Stomach smooth muscle (tissue), 2 donors: Measurements from ENCODE around the gene ANKRD2.

Source experiments
- H3K27ac ChIP-seq: one replicate; pipeline ENCODE4 v1.7.0; 2013; ENCODE audit warnings: mild to moderate bottlenecking, low read length, inconsistent platforms
- H3K27me3 ChIP-seq, 2 donors: one replicate each; pipeline ENCODE4 v1.7.0; 2013; ENCODE audit warnings: low read length in 2 of 2; ENCODE audit not compliant: insufficient read depth in 2 of 2, control insufficient read depth in 1 of 2
- H3K36me3 ChIP-seq, 2 donors: one replicate each; pipeline ENCODE4 v1.7.0; 2013; ENCODE audit warnings: low read length in 2 of 2; ENCODE audit not compliant: control insufficient read depth in 2 of 2, insufficient read depth in 2 of 2
- H3K4me1 ChIP-seq: one replicate; pipeline ENCODE4 v1.7.0; 2013; ENCODE audit warnings: low read length; ENCODE audit not compliant: control insufficient read depth, insufficient read depth
- H3K4me3 ChIP-seq, 2 donors: one replicate each; pipeline ENCODE4 v1.7.0; 2013; ENCODE audit warnings: low read length in 2 of 2
- H3K9ac ChIP-seq, 2 donors: one replicate each; pipeline ENCODE4 v1.7.0; 2013; ENCODE audit warnings: low read length in 2 of 2, mild to moderate bottlenecking in 1 of 2
- H3K9me3 ChIP-seq, 2 donors: one replicate each; pipeline ENCODE4 v1.7.0; 2013; ENCODE audit warnings: low read length in 2 of 2; ENCODE audit not compliant: control insufficient read depth in 2 of 2
- donor health status: healthy.
- donor health status: Pancreatic carcinoma.

The ANKRD2 gene

GRCh38 chr10:97537186-97537869, 35.3 kb upstream of the ANKRD2 start:
- H3K27me3 ChIP-seq = no peaks in the 10 kb centered on the region
- H3K4me3 ChIP-seq = no peak overlapping the region
- peaks cover 5% of the 10 kb centered on the region for H3K4me1 ChIP-seq
- no peak overlapping the region for H3K27ac ChIP-seq
- H3K9ac ChIP-seq = no peak overlapping the region
- no peaks in the 10 kb centered on the region for H3K36me3 ChIP-seq
- no peaks in the 10 kb centered on the region for H3K9me3 ChIP-seq

GRCh38 chr10:97538411-97538810, 34.2 kb upstream of the ANKRD2 start:
- Histone ChIP-seq H3K36me3 (no peaks in the 10 kb centered on the region), H3K27ac (no peak overlapping the region), H3K4me3 (no peak overlapping the region), H3K4me1 (peaks cover 16% of the 10 kb centered on the region), H3K27me3 (no peaks in the 10 kb centered on the region), H3K9me3 (no peaks in the 10 kb centered on the region), H3K9ac (no peak overlapping the region)

GRCh38 chr10:97538839-97539238, 33.7 kb upstream of the ANKRD2 start:
- Histone ChIP-seq H3K4me1 (peaks cover 20% of the 10 kb centered on the region), H3K27me3 (no peaks in the 10 kb centered on the region), H3K36me3 (no peaks in the 10 kb centered on the region), H3K27ac (no peak overlapping the region), H3K4me3 (no peak overlapping the region), H3K9ac (no peak overlapping the region), H3K9me3 (no peaks in the 10 kb centered on the region)

- no peak overlapping the region for H3K9ac ChIP-seq
- H3K27ac ChIP-seq = no peak overlapping the region
- peaks cover 20% of the 10 kb centered on the region for H3K4me1 ChIP-seq
- no peaks in the 10 kb centered on the region for H3K9me3 ChIP-seq
- H3K27me3 ChIP-seq = no peaks in the 10 kb centered on the region
- H3K4me3 ChIP-seq = no peak overlapping the region
- no peaks in the 10 kb centered on the region for H3K36me3 ChIP-seq
These were observed 32.9 kb upstream of the ANKRD2 start for GRCh38 chr10:97539523-97540200.

GRCh38 chr10:97540669-97541500, 31.7 kb upstream of the ANKRD2 start:
- peaks cover 20% of the 10 kb centered on the region for H3K4me1 ChIP-seq
- H3K9ac ChIP-seq = no peak overlapping the region
- H3K4me3 ChIP-seq = no peak overlapping the region
- H3K27ac ChIP-seq = no peak overlapping the region
- H3K27me3 ChIP-seq = no peaks in the 10 kb centered on the region
- H3K36me3 ChIP-seq = no peaks in the 10 kb centered on the region
- H3K9me3 ChIP-seq = no peaks in the 10 kb centered on the region

GRCh38 chr10:97542169-97543024, 30.2 kb upstream of the ANKRD2 start:
- peak overlapping the region; percentile 80 for H3K27ac ChIP-seq
- H3K4me1 ChIP-seq = peaks cover 20% of the 10 kb centered on the region
- H3K9ac ChIP-seq = no peak overlapping the region
- H3K9me3 ChIP-seq = no peaks in the 10 kb centered on the region
- no peaks in the 10 kb centered on the region for H3K27me3 ChIP-seq
- no peak overlapping the region for H3K4me3 ChIP-seq
- no peaks in the 10 kb centered on the region for H3K36me3 ChIP-seq

GRCh38 chr10:97543025-97543546, 29.5 kb upstream of the ANKRD2 start:
- H3K4me3 ChIP-seq = no peak overlapping the region
- H3K4me1 ChIP-seq = peaks cover 20% of the 10 kb centered on the region
- H3K36me3 ChIP-seq = no peaks in the 10 kb centered on the region
- H3K9ac ChIP-seq = no peak overlapping the region
- no peaks in the 10 kb centered on the region for H3K27me3 ChIP-seq
- peak overlapping the region; percentile 80 for H3K27ac ChIP-seq
- no peaks in the 10 kb centered on the region for H3K9me3 ChIP-seq

- no peaks in the 10 kb centered on the region for H3K36me3 ChIP-seq
- no peak overlapping the region for H3K4me3 ChIP-seq
- peaks cover 22% of the 10 kb centered on the region for H3K4me1 ChIP-seq
- no peaks in the 10 kb centered on the region for H3K27me3 ChIP-seq
- no peak overlapping the region for H3K9ac ChIP-seq
- no peak overlapping the region for H3K27ac ChIP-seq
- no peaks in the 10 kb centered on the region for H3K9me3 ChIP-seq
These were observed 25.9 kb upstream of the ANKRD2 start for GRCh38 chr10:97546456-97547270.

- Histone ChIP-seq H3K4me1 (peaks cover 17% of the 10 kb centered on the region), H3K9me3 (no peaks in the 10 kb centered on the region), H3K27me3 (no peaks in the 10 kb centered on the region), H3K27ac (no peak overlapping the region), H3K36me3 (no peaks in the 10 kb centered on the region), H3K4me3 (no peak overlapping the region), H3K9ac (no peak overlapping the region)
These were observed 25.3 kb upstream of the ANKRD2 start for GRCh38 chr10:97547271-97547600.
